Peyer's patch (tissue), 4 donors: ENCODE results near the gene VMO1.
A peak's percentile ranks its signal among the peaks of the same experiment; 100 is the strongest.

Source experiments
- CTCF ChIP-seq, 6 experiments: fragments of 450-650 bp in 4 of 6; fragments of 200-600 bp in 2 of 6; sonication (generic) in 1 of 6; IDR thresholded peaks; one replicate each; pipeline ENCODE4 v1.5.1; 2017 to 2019; ENCODE audit warnings: antibody characterized with exemption in 6 of 6, mild to moderate bottlenecking in 3 of 6, moderate library complexity in 1 of 6
- POLR2A ChIP-seq, 2 donors: fragments of 450-650 bp; IDR thresholded peaks; one replicate each; pipeline ENCODE4 v1.5.1; 2017; ENCODE audit warnings: antibody characterized with exemption in 2 of 2, mild to moderate bottlenecking in 2 of 2, moderate library complexity in 2 of 2

DNA sequence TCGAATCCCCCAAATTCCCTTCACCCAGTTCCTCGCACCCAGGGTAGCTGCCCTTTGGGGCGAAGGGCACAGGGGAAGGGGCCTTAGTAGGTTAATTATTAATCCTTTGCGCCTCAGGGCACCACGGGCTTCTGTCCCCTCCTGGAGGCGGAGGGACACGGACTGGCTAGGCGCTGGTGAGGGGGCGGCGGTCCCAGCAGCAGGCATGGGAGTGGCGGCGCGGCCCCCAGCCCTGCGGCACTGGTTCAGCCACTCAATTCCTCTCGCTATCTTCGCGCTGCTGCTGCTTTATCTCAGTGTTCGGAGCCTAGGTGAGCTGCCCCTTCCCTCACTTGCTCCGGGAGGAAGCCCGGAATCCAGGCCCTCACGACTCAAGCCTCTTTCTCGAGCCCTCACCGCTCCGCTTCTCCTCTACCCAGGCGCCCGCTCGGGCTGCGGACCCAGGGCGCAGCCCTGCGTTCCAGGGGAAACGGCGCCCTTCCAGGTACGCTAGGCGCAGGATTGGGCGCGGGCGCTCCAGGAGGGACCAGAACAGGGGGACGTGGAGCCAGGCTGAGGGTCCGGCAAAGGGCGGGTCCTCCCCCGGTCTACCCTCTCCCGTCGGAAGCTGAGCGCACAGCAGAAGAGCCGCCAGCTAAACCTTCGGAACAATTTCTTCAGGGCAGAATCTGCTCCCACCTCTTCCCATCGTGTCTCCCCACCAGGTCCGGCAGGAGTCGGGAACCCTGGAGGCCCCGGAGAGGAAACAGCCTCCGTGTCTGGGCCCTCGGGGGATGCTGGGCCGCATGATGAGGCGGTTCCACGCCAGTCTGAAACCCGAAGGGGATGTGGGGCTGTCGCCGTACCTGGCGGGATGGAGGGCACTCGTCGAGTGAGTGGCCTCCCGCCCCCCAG, 2.9 kb upstream of the VMO1 start, which contains the start of gene GLTPD2:
- TF ChIP-seq CTCF (IDR thresholded peaks at IDR 0.05), result no peak
- TF ChIP-seq POLR2A (IDR thresholded peaks at IDR 0.05), result peak in 1 of 2 donors; percentile 22
